ENCODE measurements around the gene PRR3. TPM values are rescaled to one million over a fixed set of nuclear protein-coding genes. Genes with fewer than 3 reads are reported as not detected.

PRR3 gene
- total and polyA plus RNA-seq, 9 of the 15 experiments (the other 6 are each of a cell fraction or from before 2014, with no cell fraction given), result 23.5 to 59.6 (median 28.8) TPM

DNA sequence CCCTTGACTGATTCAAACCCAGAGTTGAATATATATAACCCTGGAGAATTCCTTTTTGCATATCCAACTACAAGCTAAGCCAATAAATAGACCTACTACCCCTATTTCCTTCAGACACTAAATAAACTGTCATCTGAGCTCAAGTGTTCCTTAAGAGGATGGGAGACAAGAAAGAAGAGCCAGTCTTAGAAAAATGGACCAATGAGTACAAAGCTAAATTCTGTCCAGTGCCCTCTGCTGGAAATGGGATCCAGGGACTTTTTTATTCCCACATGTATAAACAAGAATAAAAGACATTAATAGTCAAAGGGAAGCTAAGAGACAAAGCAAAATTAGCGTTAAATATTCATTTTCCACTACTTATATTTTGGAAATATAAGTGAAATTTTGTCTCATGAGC is 55.1 kb downstream of the PRR3 start (continued):
- no peak for TF ChIP-seq HSF4 (CRISPR knock-in tag; IDR thresholded peaks at IDR 0.05; ENCODE audit: borderline replicate concordance)
- TF ChIP-seq FOXO4 (CRISPR knock-in tag; IDR thresholded peaks at IDR 0.05), result no peak
- no peak for TF ChIP-seq RBM39 (optimal IDR thresholded peaks at IDR 0.05; ENCODE audit: low read depth, low read length)
- no peak for TF ChIP-seq KLF6 (CRISPR knock-in tag; IDR thresholded peaks at IDR 0.05; ENCODE audit: borderline replicate concordance)
- TF ChIP-seq FOSL1 (tag; conservative IDR thresholded peaks at IDR 0.05), result no peak

GRCh38 chr6:30612687-30613248 is 55.7 kb downstream of the PRR3 start:
- Histone ChIP-seq H3K27me3 (ENCODE audit: control insufficient read depth in 2 of 2, insufficient read depth in 2 of 2, low read length in 2 of 2) (no peaks in the 10 kb centered on the region), H3K4me2 (ENCODE audit: insufficient read depth, low read length) (0 out of 2 replicates have a peak overlapping the region, but pooled peaks have one; percentile 2), H3K27ac (ENCODE audit: extremely low read depth, low read depth, low read length) (peak overlapping the region; percentile 95; the same call in 1 of the 3 replicates), H3K36me3 (ENCODE audit: control insufficient read depth, insufficient read depth, low read length) (peaks cover 79% of the 10 kb centered on the region), H3K9me3 (replicated peaks; ENCODE audit: control insufficient read depth, insufficient read depth, low read depth, low read length) (no peaks in the 10 kb centered on the region), H3K79me2 (ENCODE audit: control insufficient read depth, insufficient read depth, low read length) (peaks cover 75% of the 10 kb centered on the region), H3K9me1 (ENCODE audit: control insufficient read depth, insufficient read depth, low read length) (no peaks in the 10 kb centered on the region), H3K9ac (ENCODE audit: insufficient read depth in 1 of 2, low read depth in 2 of 2, low read length in 2 of 2) (peak overlapping the region in 1 of 2 experiments; percentile 99; a peak in 1 of 4 replicates), H3K4me1 (replicated peaks in 1 of 2; ENCODE audit: control insufficient read depth in 2 of 2, insufficient read depth in 2 of 2, low read length in 2 of 2) (peaks cover 0 to 21% of the 10 kb centered on the region in 2 experiments; a peak in 3 of 5 replicates), H2AFZ (ENCODE audit: low read depth, low read length) (no peak overlapping the region), H4K20me1 (replicated peaks; ENCODE audit: control insufficient read depth, insufficient read depth, low read length) (peaks cover 8% of the 10 kb centered on the region; the same call in 1 of the 2 replicates), H3K4me3 (no peak overlapping the region)
- intact Hi-C loops (cut with micrococcal nuclease) (no loop called here), in situ Hi-C loops (cut with MboI) (no loop called here)
- no peak for FAIRE-seq
- ChIA-PET CTCF (ENCODE audit: low intra/inter-chr PET ratio) (no interaction called here), POLR2A (interaction anchor here (0.8 to 4.8 kb wide), 27 partner anchors 12 to 202 kb away, joined by 3 to 310 read pairs (median 6); partner anchors contain the start of genes ABCF1, ATAT1, C6orf136 and DHX16)
- no TSS peak for BruUV-seq (replicated peaks)
- peak in 1 of 4 experiments; percentile 43 for DNase-seq (ENCODE audit: extremely low read depth in 1 of 4, low spot score in 3 of 4)
- no peak for ATAC-seq
- 59% methylated on average over 6 of the region's 6 CpGs for WGBS (ENCODE audit: insufficient coverage, low coverage, missing lambda C conversion rate)
- no peak for TF ChIP-seq ZNF609 (CRISPR knock-in tag; IDR thresholded peaks at IDR 0.05; ENCODE audit: borderline replicate concordance)
- 0 out of 2 replicates have a peak, but pooled peaks have one; percentile 23 for TF ChIP-seq SUPT5H (IDR thresholded peaks at IDR 0.05)
- peak; percentile 42 for TF ChIP-seq RBFOX2 (IDR thresholded peaks at IDR 0.05; ENCODE audit: low read depth, low read length)
- TF ChIP-seq POLR2AphosphoS2 (IDR thresholded peaks at IDR 0.05; ENCODE audit: low read length), result peak; percentile 12; the same call in 1 of the 2 replicates
- peak in 1 of 2 experiments; percentile 2; a peak in 1 of 4 replicates for TF ChIP-seq RAD21 (CRISPR knock-in tag; conservative IDR thresholded peaks at IDR 0.05 in 1 of 2, IDR thresholded peaks at IDR 0.05 in 1 of 2)
- TF ChIP-seq POLR2G (IDR thresholded peaks at IDR 0.05; ENCODE audit: low read depth, low read length), result peak; percentile 44
- 0 out of 2 replicates have a peak, but pooled peaks have one; percentile 64 for TF ChIP-seq ZNF830 (CRISPR knock-in tag; IDR thresholded peaks at IDR 0.05)
- 0 out of 2 replicates have a peak, but pooled peaks have one; percentile 13 for TF ChIP-seq MYNN (IDR thresholded peaks at IDR 0.05)
- TF ChIP-seq MYNN (CRISPR knock-in tag; IDR thresholded peaks at IDR 0.05), result no peak
